Measurements from ENCODE around the gene UBFD1.
"Not testable (repeated sequence)": the region's sequence is repeated elsewhere in the genome, so short reads cannot be mapped to it uniquely, and the experiment has no call there.

Gene UBFD1

DNA sequence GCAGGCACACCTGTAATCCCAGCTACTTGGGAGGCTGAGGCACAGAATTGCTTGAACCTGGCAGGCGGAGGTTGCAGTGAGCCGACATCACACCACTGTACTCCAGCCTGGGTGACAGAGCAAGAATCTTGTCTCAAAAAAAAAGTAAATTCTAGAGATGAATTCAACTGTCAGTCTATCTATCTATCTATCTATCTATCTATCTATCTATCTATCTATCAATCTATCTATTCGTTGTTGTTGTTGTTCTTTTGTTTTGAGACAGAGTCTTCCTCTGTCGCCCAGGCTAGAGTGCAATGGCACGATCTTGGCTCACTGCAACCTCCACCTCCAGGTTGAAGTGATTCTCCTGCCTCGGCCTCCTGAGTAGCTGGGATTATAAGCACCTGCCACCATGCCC lies 53.4 kb downstream of the UBFD1 start:
- DNase-seq, result not testable (repeated sequence)

DNA sequence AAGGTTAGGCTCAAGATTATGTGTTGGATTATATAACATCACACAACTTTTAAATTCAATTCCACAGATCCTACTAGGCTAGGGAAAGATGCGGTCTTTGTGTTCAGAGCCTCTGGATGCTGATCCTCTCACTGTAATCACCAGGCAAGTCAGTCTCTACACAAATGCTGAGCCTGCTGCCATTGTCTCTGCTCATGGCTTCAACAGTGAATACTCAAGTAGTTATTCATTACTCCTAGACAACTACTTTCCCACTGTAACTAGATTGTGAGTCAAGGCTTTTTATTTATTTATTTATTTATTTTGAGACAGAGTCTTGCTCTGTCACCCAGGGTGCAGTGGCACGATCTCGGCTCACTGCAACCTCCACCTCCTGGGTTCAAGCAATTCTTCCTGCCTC lies 54.4 kb downstream of the UBFD1 start:
- no peak for DNase-seq

- DNase-seq, result no peak
Observed at GRCh38 chr16:23615805-23616204, 58.3 kb downstream of the UBFD1 start.

All from stimulated activated naive CD4-positive, alpha-beta T cell treated with Interleukin-2 at 50 U/mL for 16 hours (primary cell).